Thyroid gland (tissue), 4 donors: Measurements from ENCODE around the gene SYMPK. TPM values are rescaled to one million over a fixed set of nuclear protein-coding genes. Genes with fewer than 3 reads are reported as not detected.

ENCODE experiments used
- DNase-seq, 2 donors: peaks; one replicate each; pipeline ENCODE4 v3.0.0-alpha.2; 2019
- H3K27ac ChIP-seq, 3 donors: fragments of 200-600 bp; sonication (generic); 1 replicate in 2 of 3; 2 replicates in 1 of 3; pipeline ENCODE4 v1.5.1; 2016 to 2019; ENCODE audit warnings: mild to moderate bottlenecking in 1 of 3, moderate library complexity in 1 of 3
- H3K27me3 ChIP-seq: fragments of 200-600 bp; sonication (generic); one replicate; pipeline ENCODE4 v1.5.1; 2019
- H3K36me3 ChIP-seq, 2 donors: fragments of 200-600 bp; sonication (generic); one replicate each; pipeline ENCODE4 v1.5.1; 2016 to 2019
- H3K4me1 ChIP-seq, 2 donors: fragments of 200-600 bp; sonication (generic); one replicate each; pipeline ENCODE4 v1.5.1; 2017 to 2019
- H3K4me3 ChIP-seq, 3 donors: fragments of 200-600 bp; sonication (generic); replicated peaks in 1 of 3; 1 replicate in 2 of 3; 2 replicates in 1 of 3; pipeline ENCODE4 v1.5.1; 2016; ENCODE audit warnings: mild to moderate bottlenecking in 1 of 3
- H3K9me3 ChIP-seq: fragments of 200-600 bp; sonication (generic); one replicate; pipeline ENCODE4 v1.5.1; 2017
- POLR2A ChIP-seq, 2 donors: fragments of 450-650 bp; IDR thresholded peaks; one replicate each; pipeline ENCODE4 v1.6.1; 2017; ENCODE audit warnings: antibody characterized with exemption in 2 of 2, mild to moderate bottlenecking in 2 of 2, moderate library complexity in 1 of 2
- WGBS, 2 donors: methylation state at CpG; one replicate each; pipeline ENCODE4 v1.1.5; 2017; 5-methylcytosine and 5-hydroxymethylcytosine counted together
- intact Hi-C: fragments of 100-400 bp; cut with DNase I; formaldehyde crosslinking; loops from one replicate; pipeline ENCODE4 v1.15.1; 2023
- total RNA-seq, 4 donors: library from RNA; depleted of rRNA; stranded (reverse); fragments of >200 nt; gene quantifications; one replicate each; pipeline ENCODE4 v1.2.3, GENCODE V29; 2016
- TF ChIP-seq, protein P1 (sequence below), 6 experiments: fragments of 200-600 bp in 3 of 6; fragments of 450-650 bp in 3 of 6; sonication (generic) in 3 of 6; IDR thresholded peaks; one replicate each; pipeline ENCODE4 v1.5.1; 2016 to 2019; ENCODE audit warnings: antibody characterized with exemption in 6 of 6, mild to moderate bottlenecking in 2 of 6, inconsistent platforms in 1 of 6, moderate library complexity in 1 of 6

The SYMPK gene
- 10 to 100 TPM; 32.4 to 56.8 (median 38.7) TPM for total RNA-seq

DNA sequence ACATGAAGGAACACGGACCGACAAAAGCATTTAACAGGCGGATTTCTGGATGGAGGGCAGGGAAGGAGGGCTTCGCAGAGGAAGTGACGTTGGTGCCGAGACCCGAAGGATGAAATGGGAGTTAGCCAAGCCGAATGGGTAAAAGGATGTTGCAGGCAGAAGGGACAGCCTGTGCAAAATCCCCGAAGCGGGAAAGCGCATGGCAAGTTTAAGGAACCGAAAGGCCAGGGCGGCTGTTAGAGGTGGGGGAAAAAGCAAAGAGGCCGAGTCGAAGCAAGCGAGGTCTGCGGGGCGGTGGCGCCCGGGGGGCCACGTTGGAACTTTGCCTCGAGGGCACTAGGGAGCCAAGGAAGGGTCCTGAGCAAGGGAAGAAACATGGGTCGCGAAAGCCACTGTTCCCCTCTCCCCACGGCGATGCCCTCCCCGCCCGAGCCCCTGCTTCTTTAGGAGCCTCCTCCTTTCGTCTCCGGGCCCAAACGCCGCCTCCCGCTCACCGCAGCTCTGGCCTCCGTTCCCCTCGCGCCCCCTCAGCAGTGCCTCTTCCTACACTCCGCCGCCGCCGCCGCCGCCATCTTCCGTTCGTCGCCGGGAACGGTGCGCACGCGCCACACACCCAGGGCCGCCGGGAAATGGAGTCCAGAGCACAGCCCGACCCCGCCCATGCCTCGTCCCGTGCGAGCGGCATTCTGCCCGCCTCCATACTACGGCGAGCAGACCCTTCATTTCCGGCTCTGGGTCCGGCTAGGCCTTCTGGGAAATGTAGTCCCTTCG, at the start of gene SYMPK:
Gene SYMPK (minus strand): TSS at position 584 of the 771 bp plus-strand sequence. CDS start 8,652 bp downstream, outside the sequence.
- Histone ChIP-seq H3K36me3 (peaks cover 4 to 6% of the 10 kb centered on the region in 2 donors), H3K9me3 (no peaks in the 10 kb centered on the region), H3K27ac (peak within 1 kb of the TSS; percentile 60 to 92 (median 78)), H3K4me3 (peak within 1 kb of the TSS; percentile 22 to 77 (median 27)), H3K27me3 (peaks cover 6% of the 10 kb centered on the region), H3K4me1 (peaks cover 16 to 27% of the 10 kb centered on the region in 2 donors)
- peak; percentile 99 for DNase-seq
- 0% methylated on average over 52 to 61 of the region's 65 CpGs for WGBS, 2 donors
- intact Hi-C loops: no loop called here
- peak in 1 of 2 donors; percentile 81 for TF ChIP-seq POLR2A (IDR thresholded peaks at IDR 0.05)
- TF ChIP-seq, protein P1, sequence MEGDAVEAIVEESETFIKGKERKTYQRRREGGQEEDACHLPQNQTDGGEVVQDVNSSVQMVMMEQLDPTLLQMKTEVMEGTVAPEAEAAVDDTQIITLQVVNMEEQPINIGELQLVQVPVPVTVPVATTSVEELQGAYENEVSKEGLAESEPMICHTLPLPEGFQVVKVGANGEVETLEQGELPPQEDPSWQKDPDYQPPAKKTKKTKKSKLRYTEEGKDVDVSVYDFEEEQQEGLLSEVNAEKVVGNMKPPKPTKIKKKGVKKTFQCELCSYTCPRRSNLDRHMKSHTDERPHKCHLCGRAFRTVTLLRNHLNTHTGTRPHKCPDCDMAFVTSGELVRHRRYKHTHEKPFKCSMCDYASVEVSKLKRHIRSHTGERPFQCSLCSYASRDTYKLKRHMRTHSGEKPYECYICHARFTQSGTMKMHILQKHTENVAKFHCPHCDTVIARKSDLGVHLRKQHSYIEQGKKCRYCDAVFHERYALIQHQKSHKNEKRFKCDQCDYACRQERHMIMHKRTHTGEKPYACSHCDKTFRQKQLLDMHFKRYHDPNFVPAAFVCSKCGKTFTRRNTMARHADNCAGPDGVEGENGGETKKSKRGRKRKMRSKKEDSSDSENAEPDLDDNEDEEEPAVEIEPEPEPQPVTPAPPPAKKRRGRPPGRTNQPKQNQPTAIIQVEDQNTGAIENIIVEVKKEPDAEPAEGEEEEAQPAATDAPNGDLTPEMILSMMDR (IDR thresholded peaks at IDR 0.05): peak in 1 of 6 experiments; percentile 4

DNA sequence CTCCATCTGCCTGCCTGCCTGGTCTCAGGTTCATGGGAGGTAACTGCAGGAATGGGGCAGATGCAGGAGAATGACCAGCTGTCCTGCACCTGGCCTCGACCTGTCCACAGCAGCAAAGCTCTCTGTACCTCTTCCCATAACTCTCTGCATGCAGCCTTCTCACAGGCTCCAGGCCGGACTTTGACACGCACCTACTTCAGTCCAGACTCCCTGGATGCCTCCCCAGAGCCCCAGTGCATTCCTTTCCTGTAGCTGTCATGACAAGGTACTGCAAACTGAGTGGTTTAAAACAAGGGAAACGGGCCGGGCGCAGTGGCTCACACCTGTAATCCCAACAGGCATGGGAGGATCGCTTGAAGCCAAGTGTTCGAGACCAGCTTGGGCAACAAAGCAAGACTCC, 48.3 kb upstream of the SYMPK start:
- DNase-seq: no peak
- H3K4me3 ChIP-seq: no peak overlapping the region
- 46 to 54% methylated on average over 8 of the region's 8 CpGs for WGBS, 2 donors
- H3K4me1 ChIP-seq: no peaks in the 10 kb centered on the region
- intact Hi-C loops: no loop called here
- TF ChIP-seq POLR2A (IDR thresholded peaks at IDR 0.05): no peak
- H3K27me3 ChIP-seq: no peaks in the 10 kb centered on the region
- H3K36me3 ChIP-seq: no peaks in the 10 kb centered on the region
- no peaks in the 10 kb centered on the region for H3K9me3 ChIP-seq
- no peak overlapping the region for H3K27ac ChIP-seq

DNA sequence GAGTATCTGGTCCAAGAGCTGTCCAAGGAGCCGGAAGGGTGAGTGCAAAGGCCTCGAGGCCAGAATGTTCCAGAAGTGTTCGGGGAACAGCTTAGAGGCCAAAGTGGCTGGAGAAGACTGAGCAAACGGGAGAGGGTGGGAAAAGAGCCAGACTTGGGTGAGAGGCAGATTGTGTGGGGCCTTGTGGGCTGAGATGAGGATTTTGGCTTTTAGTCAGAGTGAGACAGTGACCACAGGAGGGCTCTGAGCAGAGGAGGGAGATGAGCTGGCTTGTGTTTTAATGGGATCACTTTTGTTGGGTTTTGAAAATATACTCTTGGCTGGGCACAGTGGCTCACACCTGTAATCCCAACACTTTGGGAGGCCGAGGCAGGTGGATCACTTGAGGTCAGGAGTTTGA, 46.0 kb upstream of the SYMPK start:
- no peak for TF ChIP-seq POLR2A (IDR thresholded peaks at IDR 0.05)
- TF ChIP-seq, protein P1 (IDR thresholded peaks at IDR 0.05): no peak
- intact Hi-C loops: no loop called here

DNA sequence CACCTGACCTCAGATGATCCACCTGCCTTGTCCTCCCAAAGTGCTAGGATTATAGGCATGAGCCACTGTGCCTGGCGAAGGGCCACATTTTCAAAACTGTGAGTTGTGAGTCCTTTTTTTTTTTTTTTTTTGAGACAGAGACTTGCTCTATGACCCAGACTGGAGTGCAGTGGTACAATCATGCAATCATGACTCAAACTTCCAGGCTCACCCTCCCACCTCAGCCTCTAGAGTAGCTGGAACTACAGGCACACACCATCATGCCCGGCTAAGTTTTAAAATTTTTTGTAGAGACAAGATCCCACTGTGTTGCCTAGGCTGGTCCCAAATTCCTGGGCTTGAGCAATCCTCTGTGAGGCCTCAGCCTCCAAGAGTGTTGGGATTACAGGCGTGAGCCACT, 43.3 kb upstream of the SYMPK start:
- DNase-seq: no peak
- Histone ChIP-seq H3K27ac (no peak overlapping the region), H3K4me1 (peaks cover 8 to 9% of the 10 kb centered on the region in 2 donors), H3K36me3 (no peaks in the 10 kb centered on the region), H3K4me3 (no peak overlapping the region), H3K27me3 (no peaks in the 10 kb centered on the region), H3K9me3 (no peaks in the 10 kb centered on the region)
- intact Hi-C loops: no loop called here
- TF ChIP-seq, protein P1 (IDR thresholded peaks at IDR 0.05): no peak
- no peak for TF ChIP-seq POLR2A (IDR thresholded peaks at IDR 0.05)
- 87 to 93% methylated on average over 3 of the region's 3 CpGs for whole genome bisulfite sequencing, 2 donors

More for the DNA sequence above, 46.0 kb upstream of the SYMPK start:
- H3K36me3 ChIP-seq: no peaks in the 10 kb centered on the region
- no peaks in the 10 kb centered on the region for H3K4me1 ChIP-seq
- H3K27ac ChIP-seq: no peak overlapping the region
- H3K27me3 ChIP-seq: no peaks in the 10 kb centered on the region
- DNase-seq: no peak
- H3K4me3 ChIP-seq: no peak overlapping the region
- no peaks in the 10 kb centered on the region for H3K9me3 ChIP-seq
- WGBS, 2 donors: 73 to 76% methylated on average over 5 of the region's 5 CpGs

DNA sequence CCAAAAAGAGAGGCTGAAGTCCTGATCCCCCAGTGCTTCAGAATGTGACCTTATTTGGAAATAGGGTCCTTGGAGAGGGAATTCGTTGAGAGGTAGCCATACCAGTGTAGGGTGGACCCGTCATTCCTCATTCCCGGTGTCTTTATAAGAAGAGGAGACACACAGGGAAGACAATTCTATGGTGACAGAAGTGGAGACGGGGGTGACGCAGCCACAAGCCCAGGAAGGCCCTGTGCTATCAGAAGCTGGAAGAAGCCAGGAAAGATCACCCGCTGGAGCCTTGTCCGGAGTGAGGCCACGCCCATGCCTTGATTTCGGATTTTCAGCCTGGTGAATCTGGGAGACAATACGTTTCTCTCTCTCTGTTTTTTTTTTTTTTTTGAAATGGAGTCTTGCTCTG, 42.1 kb upstream of the SYMPK start:
- DNase-seq: no peak

More for the DNA sequence above, 42.1 kb upstream of the SYMPK start:
- no peak overlapping the region for H3K27ac ChIP-seq
- peaks cover 0 to under 1% of the 10 kb centered on the region in 2 donors for H3K36me3 ChIP-seq
- no peaks in the 10 kb centered on the region for H3K9me3 ChIP-seq
- TF ChIP-seq POLR2A (IDR thresholded peaks at IDR 0.05): no peak
- TF ChIP-seq, protein P1 (IDR thresholded peaks at IDR 0.05): no peak
- no peaks in the 10 kb centered on the region for H3K27me3 ChIP-seq
- 79 to 80% methylated on average over 10 of the region's 10 CpGs for WGBS, 2 donors
- intact Hi-C loops: no loop called here
- no peak overlapping the region for H3K4me3 ChIP-seq
- H3K4me1 ChIP-seq: peaks cover 14 to 22% of the 10 kb centered on the region in 2 donors
